NCI-H446 (cell line): ENCODE measurements around the gene PLIN1.

ENCODE experiments used
- DNase-seq, 2 experiments: peaks; one replicate each; lab custom pipeline; 2025; lab: John Stamatoyannopoulos, UW

The PLIN1 gene

DNA sequence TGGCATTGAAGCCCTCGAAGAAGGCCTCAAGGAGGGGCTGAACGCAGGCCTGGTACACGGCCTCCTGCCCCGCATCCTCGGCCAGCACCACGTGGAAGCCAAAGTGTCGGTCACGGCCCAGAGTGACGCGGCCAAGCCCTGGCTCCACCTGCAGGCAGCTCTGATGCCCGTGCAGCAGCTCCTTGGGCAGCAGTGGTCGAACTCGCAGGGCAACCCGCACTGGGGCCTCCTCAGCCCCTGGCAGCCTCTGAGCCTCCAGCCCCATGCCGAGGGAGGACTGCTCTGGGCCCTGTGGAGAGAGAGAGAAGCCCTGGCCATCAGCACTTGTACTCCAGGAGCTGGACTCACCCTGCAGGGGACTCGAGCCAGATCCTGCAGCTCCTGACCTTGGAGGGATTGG lies 26.5 kb downstream of the PLIN1 start:
- DNase-seq, result no peak

GRCh38 chr15:89652131-89652530 lies 27.0 kb downstream of the PLIN1 start:
- no peak for DNase-seq

GRCh38 chr15:89649716-89650115 lies 29.5 kb downstream of the PLIN1 start:
- no peak for DNase-seq

GRCh38 chr15:89649013-89649625 lies 30.0 kb downstream of the PLIN1 start:
- DNase-seq, result no peak

- no peak for DNase-seq
Measured at GRCh38 chr15:89648106-89649012, 30.8 kb downstream of the PLIN1 start.

DNA sequence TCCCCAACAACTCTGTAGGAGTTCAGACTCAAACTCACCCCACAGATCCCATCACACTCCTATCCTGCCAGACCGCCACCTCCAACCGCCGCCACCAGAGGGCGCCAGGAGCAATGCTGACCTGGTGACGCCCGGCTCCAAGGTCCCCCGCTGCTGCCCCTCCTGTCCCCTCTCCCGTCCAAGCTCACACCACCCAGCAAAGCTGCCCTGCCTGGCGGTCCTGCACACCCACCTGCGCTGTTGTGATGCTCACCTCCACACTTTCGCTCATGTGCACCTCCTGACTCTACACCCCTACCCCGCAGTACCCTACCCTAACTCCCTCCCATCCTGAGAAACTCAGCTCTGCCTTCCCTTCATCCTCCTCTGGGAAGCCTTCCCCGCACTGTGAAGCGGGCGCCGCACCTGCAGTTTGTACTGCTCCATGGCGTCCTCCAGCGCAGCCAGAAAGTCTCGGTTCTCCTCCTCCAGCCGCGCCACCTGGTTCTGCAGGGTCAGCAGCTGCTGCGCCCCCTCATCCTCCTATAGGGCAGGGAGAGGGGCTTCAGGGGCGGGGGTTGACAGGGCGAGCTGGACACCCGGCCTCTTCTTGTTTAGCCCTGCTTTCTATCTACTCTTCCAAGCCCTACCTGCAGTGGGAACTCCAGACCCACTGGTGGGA lies 31.8 kb downstream of the PLIN1 start:
- peak in 1 of 2 experiments; percentile 45 for DNase-seq

DNA sequence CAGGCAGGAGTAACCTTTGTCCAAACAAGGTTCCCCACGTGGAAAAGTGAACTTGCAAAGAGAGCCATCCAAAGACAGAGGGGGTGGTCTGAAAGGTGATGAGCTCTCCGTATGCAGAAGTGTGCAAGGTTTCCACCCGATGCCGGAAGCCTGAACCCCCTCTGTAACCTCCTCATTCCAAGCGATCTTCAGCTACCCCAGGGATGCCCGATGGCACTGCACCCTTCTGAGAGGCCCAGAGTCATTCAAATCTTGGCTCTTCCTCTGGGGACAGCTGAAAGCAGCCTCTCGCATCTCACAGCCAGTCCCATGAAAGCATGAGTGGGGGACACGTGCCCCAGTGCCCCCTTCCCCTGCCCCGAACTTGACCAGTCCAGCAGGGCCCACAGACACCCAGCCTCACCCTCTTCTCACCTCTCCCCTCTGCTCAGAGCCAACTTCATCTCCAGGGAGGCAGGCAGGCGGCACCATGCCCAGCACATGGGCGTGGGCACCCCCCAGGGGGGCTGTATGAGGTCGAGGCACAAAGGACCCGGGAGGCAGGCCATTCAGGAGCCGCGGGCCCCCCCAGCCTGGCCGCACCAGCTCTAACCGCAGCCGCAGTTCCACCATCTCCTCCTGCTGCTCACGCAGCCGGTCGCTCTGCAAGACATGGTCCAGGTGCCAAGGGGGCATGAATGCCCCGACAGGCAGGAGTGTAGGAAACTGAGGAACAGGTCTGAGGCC lies 32.6 kb downstream of the PLIN1 start:
- no peak for DNase-seq

GRCh38 chr15:89645680-89646079 lies 33.5 kb downstream of the PLIN1 start:
- DNase-seq, result no peak

DNA sequence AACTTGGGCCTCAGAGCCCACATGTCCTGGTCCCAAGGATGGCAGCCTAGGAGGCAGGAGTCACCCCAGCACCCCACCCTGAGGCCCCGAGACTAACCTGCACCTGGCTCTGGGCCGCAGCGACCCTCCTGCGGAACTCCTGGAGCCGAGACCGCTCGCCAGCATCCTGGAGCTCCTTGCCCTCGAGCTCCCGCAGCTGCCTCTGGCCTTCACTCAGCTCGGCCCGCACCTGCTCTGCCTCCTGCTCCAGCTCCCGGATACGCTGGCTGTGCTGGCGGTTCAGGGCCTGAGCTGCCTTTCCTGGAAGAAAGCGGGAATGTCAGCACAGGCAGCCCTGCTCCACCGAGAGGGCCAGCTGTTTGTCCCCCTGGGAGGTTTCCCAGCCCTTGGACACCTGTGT lies 37.1 kb downstream of the PLIN1 start:
- no peak for DNase-seq

GRCh38 chr15:89641053-89641452 lies 38.1 kb downstream of the PLIN1 start:
- no peak for DNase-seq

- DNase-seq, result no peak
Measured at GRCh38 chr15:89640245-89640644, 38.9 kb downstream of the PLIN1 start.

DNA sequence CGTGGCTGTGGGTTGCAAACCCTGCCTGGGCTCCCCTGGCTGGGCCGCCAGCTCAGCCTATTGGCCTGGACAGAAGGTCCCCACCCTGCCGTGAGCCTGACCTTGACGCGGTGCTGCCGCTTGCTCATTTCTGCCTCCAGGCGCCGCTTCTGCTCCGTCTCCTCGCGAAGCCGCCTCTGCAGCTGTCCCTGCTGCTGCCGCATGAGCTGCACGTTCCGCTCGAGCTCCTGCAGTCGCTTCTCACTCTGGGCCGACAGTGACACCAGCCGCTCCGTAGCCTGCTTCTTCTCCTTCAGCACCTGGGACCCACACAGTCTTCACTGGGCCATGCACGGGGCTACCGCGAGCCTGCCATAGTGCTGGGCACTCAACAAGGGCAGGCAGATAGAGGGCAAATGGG lies 45.6 kb downstream of the PLIN1 start:
- no peak for DNase-seq

GRCh38 chr15:89632563-89633430 lies 46.4 kb downstream of the PLIN1 start:
- DNase-seq, result no peak

- no peak for DNase-seq
Measured at GRCh38 chr15:89631902-89632264, 47.3 kb downstream of the PLIN1 start.

DNA sequence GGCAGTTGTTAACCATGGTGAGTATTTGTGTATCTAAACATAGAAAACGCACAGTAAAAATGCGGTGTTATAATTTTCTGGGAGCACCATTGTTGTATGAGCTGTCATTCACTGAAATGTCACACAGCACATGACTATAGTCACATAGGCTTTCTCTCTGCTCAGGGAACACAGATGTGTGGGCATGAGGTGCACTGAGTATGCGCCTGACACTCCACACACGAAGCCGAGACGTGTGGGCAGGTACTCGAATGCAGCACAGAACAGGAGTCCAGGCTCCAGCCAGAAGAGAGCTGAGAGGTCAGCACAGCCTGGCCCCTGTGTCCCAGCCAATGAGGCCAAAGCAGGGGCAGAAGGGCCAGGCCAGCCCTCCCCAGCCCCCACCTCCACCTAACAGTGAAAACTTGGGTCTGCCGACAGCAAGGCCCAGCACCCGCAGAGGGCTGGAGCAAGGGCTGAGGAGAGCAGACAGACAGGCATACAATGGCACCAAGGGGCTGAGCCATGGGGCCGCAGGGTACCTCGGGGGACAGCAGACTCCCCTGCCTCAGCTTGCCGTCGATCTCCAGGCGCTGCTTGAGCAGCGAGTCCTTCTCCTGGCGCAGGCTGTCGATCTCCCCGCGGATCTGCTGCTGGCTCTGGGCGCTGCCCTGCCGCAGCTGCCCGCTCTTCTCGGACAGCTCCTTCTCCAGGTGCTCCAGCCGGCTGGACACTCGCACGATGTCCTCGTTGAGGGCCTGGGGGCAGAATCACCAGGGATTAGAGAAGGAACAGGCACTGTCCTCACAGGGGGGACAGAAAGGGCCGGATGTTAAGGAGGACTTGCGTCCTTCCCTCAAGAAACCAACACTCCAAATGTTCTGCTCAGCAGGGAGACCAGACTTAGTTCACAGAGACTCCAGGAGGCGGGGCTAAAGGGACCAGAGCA lies 47.9 kb downstream of the PLIN1 start:
- DNase-seq, result no peak

- DNase-seq, result no peak
Measured at GRCh38 chr15:89630260-89630659, 48.9 kb downstream of the PLIN1 start.

GRCh38 chr15:89629829-89630228 lies 49.3 kb downstream of the PLIN1 start:
- DNase-seq, result no peak

DNA sequence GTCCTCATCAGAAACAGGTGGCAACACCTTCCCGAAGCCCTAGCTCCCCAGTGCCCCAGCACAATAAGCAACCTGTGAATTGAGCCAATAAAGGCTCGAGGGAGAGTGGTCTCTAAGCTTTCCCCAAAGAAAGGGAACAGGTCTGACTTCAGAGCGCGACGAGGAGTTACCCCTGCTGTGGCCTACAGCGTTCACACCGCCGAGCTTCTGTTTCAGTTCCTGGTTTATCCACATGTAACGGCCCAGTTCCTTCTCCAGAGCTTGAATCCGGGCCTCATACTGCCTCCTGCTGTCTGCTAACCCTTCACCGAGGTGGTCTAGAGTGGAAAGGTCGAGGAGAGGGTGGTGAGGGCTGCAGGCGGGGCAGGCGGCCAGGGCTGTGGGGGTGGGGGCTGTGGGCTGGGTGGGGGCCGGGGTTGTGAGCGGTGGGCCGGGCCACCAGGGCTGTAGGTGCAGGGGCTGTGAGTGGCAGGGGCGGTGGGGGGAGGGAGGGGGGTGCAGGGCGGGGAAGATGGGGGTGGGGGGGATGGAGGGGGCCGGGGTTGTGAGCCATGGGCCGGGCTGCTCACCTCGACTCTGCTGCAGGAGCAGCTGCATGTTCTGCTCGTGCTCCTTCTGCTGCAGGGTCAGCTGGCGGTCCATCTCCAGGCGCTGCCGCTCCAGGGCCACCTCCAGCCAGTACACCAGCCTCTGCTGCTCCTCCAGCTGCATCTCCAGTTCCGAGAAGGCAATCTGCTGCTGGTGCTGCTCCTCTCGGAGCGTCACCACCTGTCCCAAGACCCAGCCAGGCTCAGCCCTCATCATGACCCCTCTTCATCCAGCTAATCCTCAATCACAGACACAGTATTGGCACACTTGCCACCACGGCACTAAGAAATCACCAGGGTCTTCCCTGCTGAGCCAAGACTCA lies 50.1 kb downstream of the PLIN1 start:
- no peak for DNase-seq

DNA sequence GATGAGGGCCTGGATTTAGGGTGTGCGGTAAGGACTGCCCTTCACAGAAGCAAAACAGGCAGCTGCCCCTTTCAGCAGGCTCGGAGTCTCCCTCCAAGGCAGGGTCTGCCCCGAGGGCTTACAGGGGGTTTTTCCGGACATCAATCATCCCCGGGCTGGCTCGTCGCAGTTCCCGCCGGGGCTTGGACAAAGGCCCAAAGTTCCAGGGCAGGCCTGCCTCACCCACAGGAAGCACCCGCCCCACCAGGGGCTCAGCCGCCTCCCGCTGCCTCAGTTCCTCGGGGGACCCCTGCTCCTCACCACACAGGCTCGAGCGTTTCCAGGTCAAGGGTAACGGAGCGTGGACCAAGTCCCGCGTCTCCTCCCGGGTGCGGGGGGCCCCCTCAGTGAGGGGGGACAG lies 50.9 kb downstream of the PLIN1 start:
- no peak for DNase-seq
